ENCODE data around the gene MAP2K2.
"Not testable (repeated sequence)": the region's sequence is repeated elsewhere in the genome, so short reads cannot be mapped to it uniquely, and the experiment has no call there.

MAP2K2 gene

GRCh38 chr19:4123615-4124568 lies at the start of gene MAP2K2:
TSS of gene MAP2K2 (minus strand) at chr19:4124122. CDS start at chr19:4123875, 247 bp downstream.
- H3K27me3 ChIP-seq (replicated peaks), result no peaks in the 10 kb centered on the region
- in situ Hi-C loops (cut with HindIII; ENCODE audit: low pct_ligation_motif_present, low sequenced_read_pairs), result no loop called here
- no peak for TF ChIP-seq CTCF (IDR thresholded peaks at IDR 0.05; ENCODE audit: low read depth, low read length, missing control alignments)
- no peaks in the 10 kb centered on the region for H3K36me3 ChIP-seq (replicated peaks)
- H3K4me3 ChIP-seq (ENCODE audit: low read depth, low read length), result peak within 1 kb of the TSS; percentile 84
- H3K27ac ChIP-seq, result peak within 1 kb of the TSS; percentile 22
- DNase-seq, result peak; percentile 74

GRCh38 chr19:4172861-4173473 lies 49.0 kb upstream of the MAP2K2 start:
- Histone ChIP-seq H3K27me3 (replicated peaks) (peaks cover 3% of the 10 kb centered on the region), H3K36me3 (replicated peaks) (peaks cover 3% of the 10 kb centered on the region), H3K4me3 (ENCODE audit: low read depth, low read length) (no peak overlapping the region), H3K27ac (no peak overlapping the region)
- peak; percentile 7 for DNase-seq
- in situ Hi-C loops (cut with HindIII; ENCODE audit: low pct_ligation_motif_present, low sequenced_read_pairs), result no loop called here
- no peak for TF ChIP-seq CTCF (IDR thresholded peaks at IDR 0.05; ENCODE audit: low read depth, low read length, missing control alignments)

- no peak for DNase-seq
- Histone ChIP-seq H3K27me3 (replicated peaks) (peaks cover 3% of the 10 kb centered on the region), H3K4me3 (ENCODE audit: low read depth, low read length) (no peak overlapping the region), H3K27ac (no peak overlapping the region), H3K36me3 (replicated peaks) (peaks cover 3% of the 10 kb centered on the region)
- in situ Hi-C loops (cut with HindIII; ENCODE audit: low pct_ligation_motif_present, low sequenced_read_pairs), result no loop called here
- no peak for TF ChIP-seq CTCF (IDR thresholded peaks at IDR 0.05; ENCODE audit: low read depth, low read length, missing control alignments)
These were observed 47.8 kb upstream of the MAP2K2 start for GRCh38 chr19:4171676-4172075.

- Histone ChIP-seq H3K27me3 (replicated peaks) (no peaks in the 10 kb centered on the region), H3K27ac (no peak overlapping the region), H3K4me3 (ENCODE audit: low read depth, low read length) (no peak overlapping the region), H3K36me3 (replicated peaks) (no peaks in the 10 kb centered on the region)
- TF ChIP-seq CTCF (IDR thresholded peaks at IDR 0.05; ENCODE audit: low read depth, low read length, missing control alignments), result no peak
- no peak for DNase-seq
- in situ Hi-C loops (cut with HindIII; ENCODE audit: low pct_ligation_motif_present, low sequenced_read_pairs), result no loop called here
These were observed 40.3 kb upstream of the MAP2K2 start for GRCh38 chr19:4164262-4164661.

GRCh38 chr19:4161415-4162077 lies 37.6 kb upstream of the MAP2K2 start:
- no peak for TF ChIP-seq CTCF (IDR thresholded peaks at IDR 0.05; ENCODE audit: low read depth, low read length, missing control alignments)
- DNase-seq, result no peak
- no peaks in the 10 kb centered on the region for H3K36me3 ChIP-seq (replicated peaks)
- no peaks in the 10 kb centered on the region for H3K27me3 ChIP-seq (replicated peaks)
- in situ Hi-C loops (cut with HindIII; ENCODE audit: low pct_ligation_motif_present, low sequenced_read_pairs), result no loop called here
- H3K4me3 ChIP-seq (ENCODE audit: low read depth, low read length), result no peak overlapping the region
- no peak overlapping the region for H3K27ac ChIP-seq

GRCh38 chr19:4157971-4158370 lies 34.0 kb upstream of the MAP2K2 start:
- H3K4me3 ChIP-seq (ENCODE audit: low read depth, low read length); H3K36me3 ChIP-seq (replicated peaks); DNase-seq; H3K27me3 ChIP-seq (replicated peaks); H3K27ac ChIP-seq; in situ Hi-C loops (cut with HindIII; ENCODE audit: low pct_ligation_motif_present, low sequenced_read_pairs): not testable (repeated sequence)
